Medulla oblongata (tissue), 1 donor: Measurements from ENCODE around the gene THAP6.
"Not testable (repeated sequence)": the region's sequence is repeated elsewhere in the genome, so short reads cannot be mapped to it uniquely, and the experiment has no call there.

ENCODE experiments used
- DNase-seq: peaks from one replicate; pipeline ENCODE4 v3.0.0-alpha.2; 2015; ENCODE audit errors: extremely low spot score

THAP6 gene

GRCh38 chr4:75525910-75526309 is 11.6 kb downstream of the THAP6 start:
- no peak for DNase-seq

GRCh38 chr4:75527482-75527881 is 13.2 kb downstream of the THAP6 start:
- no peak for DNase-seq

GRCh38 chr4:75530556-75531322 is 16.5 kb downstream of the THAP6 start:
- DNase-seq = no peak

- DNase-seq = not testable (repeated sequence)
Measured at GRCh38 chr4:75531536-75532143, 17.4 kb downstream of the THAP6 start.

- DNase-seq = not testable (repeated sequence)
Measured at GRCh38 chr4:75533339-75533887, 19.1 kb downstream of the THAP6 start.

GRCh38 chr4:75533926-75534325 is 19.7 kb downstream of the THAP6 start:
- DNase-seq = not testable (repeated sequence)

- DNase-seq = not testable (repeated sequence)
Measured at GRCh38 chr4:75537308-75537707, 23.0 kb downstream of the THAP6 start.

- DNase-seq = no peak
Measured at GRCh38 chr4:75542824-75543223, 28.6 kb downstream of the THAP6 start.

GRCh38 chr4:75544220-75544619 is 29.9 kb downstream of the THAP6 start:
- not testable (repeated sequence) for DNase-seq

- no peak for DNase-seq
Measured at GRCh38 chr4:75544870-75545269, 30.6 kb downstream of the THAP6 start.

- DNase-seq = no peak
Measured at GRCh38 chr4:75545526-75545925, 31.3 kb downstream of the THAP6 start.

- DNase-seq = peak; percentile 38
Measured at GRCh38 chr4:75547647-75548387, 33.5 kb downstream of the THAP6 start.

GRCh38 chr4:75549019-75549418 is 34.7 kb downstream of the THAP6 start:
- no peak for DNase-seq

GRCh38 chr4:75552452-75552851 is 38.2 kb downstream of the THAP6 start:
- no peak for DNase-seq

- DNase-seq = no peak
Measured at GRCh38 chr4:75555294-75556164, 41.3 kb downstream of the THAP6 start, which contains the start of gene ODAPH. Gene ODAPH, plus strand, starts transcription at chr4:75556066. Its CDS starts 17 bp downstream, at chr4:75556083.

GRCh38 chr4:75557696-75558095 is 43.4 kb downstream of the THAP6 start:
- no peak for DNase-seq

GRCh38 chr4:75561789-75562188 is 47.5 kb downstream of the THAP6 start:
- no peak for DNase-seq

GRCh38 chr4:75564023-75564422 is 49.8 kb downstream of the THAP6 start:
- DNase-seq = no peak

- DNase-seq = no peak
Measured at GRCh38 chr4:75565481-75565880, 51.2 kb downstream of the THAP6 start.

- DNase-seq = no peak
Measured at GRCh38 chr4:75566911-75567310, 52.6 kb downstream of the THAP6 start.

- DNase-seq = no peak
Measured at GRCh38 chr4:75567725-75568124, 53.5 kb downstream of the THAP6 start.
